Endothelial cell (in vitro differentiated cells): ENCODE measurements around the gene ENGASE. TPM values are rescaled to one million over a fixed set of nuclear protein-coding genes. Genes with fewer than 3 reads are reported as not detected.

Experiments used
- DNase-seq: peaks from one replicate; pipeline ENCODE4 v3.0.0; 2021; ENCODE audit warnings: low spot score
- H3K27ac Mint-ChIP-seq: one replicate; pipeline ENCODE4 v1.8.0; 2021; ENCODE audit warnings: mixed read lengths, inconsistent platforms; ENCODE audit not compliant: unreplicated experiment
- H3K27me3 Mint-ChIP-seq: one replicate; pipeline ENCODE4 v1.8.0; 2021; ENCODE audit warnings: mild to moderate bottlenecking, moderate library complexity, mixed read lengths, inconsistent platforms; ENCODE audit not compliant: unreplicated experiment
- H3K36me3 Mint-ChIP-seq: one replicate; pipeline ENCODE4 v1.8.0; 2021; ENCODE audit warnings: mild to moderate bottlenecking, low read depth, mixed read lengths, inconsistent platforms; ENCODE audit not compliant: unreplicated experiment
- H3K4me1 Mint-ChIP-seq: one replicate; pipeline ENCODE4 v1.8.0; 2021; ENCODE audit warnings: mild to moderate bottlenecking, mixed read lengths, inconsistent platforms; ENCODE audit not compliant: unreplicated experiment
- H3K4me3 Mint-ChIP-seq: one replicate; pipeline ENCODE4 v1.8.0; 2021; ENCODE audit warnings: mild to moderate bottlenecking, mixed read lengths, inconsistent platforms; ENCODE audit not compliant: unreplicated experiment
- H3K9me3 Mint-ChIP-seq: one replicate; pipeline ENCODE4 v1.8.0; 2021; ENCODE audit warnings: mixed read lengths, inconsistent platforms; ENCODE audit not compliant: unreplicated experiment
- CTCF ChIP-seq: fragments of 200-600 bp; sonication (generic); IDR thresholded peaks from one replicate; pipeline ENCODE4 v1.5.0; 2021; ENCODE audit warnings: antibody characterized with exemption; ENCODE audit not compliant: unreplicated experiment
- total RNA-seq: library from RNA; stranded (reverse); fragmentation: NEBNext Ultra II Directional; extraction: Animal tissue kit (Norgen Biotek cat#: 25700); gene quantifications from one replicate; pipeline ENCODE4 v1.2.1, GENCODE V29; 2021; ENCODE audit not compliant: unreplicated experiment

ENGASE gene
- total RNA-seq, 1 donor from 2014 or later = 31.6 TPM

GRCh38 chr17:79080349-79080748 lies 5.7 kb downstream of the ENGASE start:
- no peak overlapping the region for H3K27ac Mint-ChIP-seq
- no peak for DNase-seq
- peak overlapping the region; percentile 59 for H3K4me3 Mint-ChIP-seq
- peaks cover 9% of the 10 kb centered on the region for H3K4me1 Mint-ChIP-seq
- TF ChIP-seq CTCF = no peak
- peaks cover 9% of the 10 kb centered on the region for H3K27me3 Mint-ChIP-seq
- peaks cover 12% of the 10 kb centered on the region for H3K36me3 Mint-ChIP-seq
- no peaks in the 10 kb centered on the region for H3K9me3 Mint-ChIP-seq

GRCh38 chr17:79080761-79081290 lies 6.2 kb downstream of the ENGASE start:
- TF ChIP-seq CTCF = no peak
- Mint-ChIP-seq H3K9me3 (no peaks in the 10 kb centered on the region), H3K4me1 (peaks cover 4% of the 10 kb centered on the region), H3K27ac (no peak overlapping the region), H3K4me3 (peak overlapping the region; percentile 59), H3K36me3 (peaks cover 12% of the 10 kb centered on the region), H3K27me3 (peaks cover 9% of the 10 kb centered on the region)
- DNase-seq = no peak

- TF ChIP-seq CTCF = no peak
- DNase-seq = no peak
These were observed 7.1 kb downstream of the ENGASE start for GRCh38 chr17:79081571-79082276.

GRCh38 chr17:79082311-79083190 lies 7.9 kb downstream of the ENGASE start:
- peaks cover 2% of the 10 kb centered on the region for H3K4me1 Mint-ChIP-seq
- peak; percentile 82 for TF ChIP-seq CTCF
- H3K27ac Mint-ChIP-seq = no peak overlapping the region
- H3K36me3 Mint-ChIP-seq = peaks cover 12% of the 10 kb centered on the region
- no peak overlapping the region for H3K4me3 Mint-ChIP-seq
- peaks cover 9% of the 10 kb centered on the region for H3K27me3 Mint-ChIP-seq
- DNase-seq = peak; percentile 81
- no peaks in the 10 kb centered on the region for H3K9me3 Mint-ChIP-seq

More at GRCh38 chr17:79081571-79082276, 7.1 kb downstream of the ENGASE start:
- Mint-ChIP-seq H3K27ac (no peak overlapping the region), H3K9me3 (no peaks in the 10 kb centered on the region), H3K36me3 (peaks cover 12% of the 10 kb centered on the region), H3K4me1 (peaks cover 2% of the 10 kb centered on the region), H3K4me3 (no peak overlapping the region), H3K27me3 (peaks cover 9% of the 10 kb centered on the region)
